HG02981 (cell line): ENCODE measurements around the gene CTNNBL1.
"Not testable (repeated sequence)": the region's sequence is repeated elsewhere in the genome, so short reads cannot be mapped to it uniquely, and the experiment has no call there.

Source experiments
- ATAC-seq: cut with Tn5 transposase; IDR thresholded peaks from one replicate; pipeline ENCODE4 v1.9.1; 2021; ENCODE audit warnings: mild to moderate bottlenecking, moderate library complexity; ENCODE audit not compliant: unreplicated experiment

Gene CTNNBL1

DNA sequence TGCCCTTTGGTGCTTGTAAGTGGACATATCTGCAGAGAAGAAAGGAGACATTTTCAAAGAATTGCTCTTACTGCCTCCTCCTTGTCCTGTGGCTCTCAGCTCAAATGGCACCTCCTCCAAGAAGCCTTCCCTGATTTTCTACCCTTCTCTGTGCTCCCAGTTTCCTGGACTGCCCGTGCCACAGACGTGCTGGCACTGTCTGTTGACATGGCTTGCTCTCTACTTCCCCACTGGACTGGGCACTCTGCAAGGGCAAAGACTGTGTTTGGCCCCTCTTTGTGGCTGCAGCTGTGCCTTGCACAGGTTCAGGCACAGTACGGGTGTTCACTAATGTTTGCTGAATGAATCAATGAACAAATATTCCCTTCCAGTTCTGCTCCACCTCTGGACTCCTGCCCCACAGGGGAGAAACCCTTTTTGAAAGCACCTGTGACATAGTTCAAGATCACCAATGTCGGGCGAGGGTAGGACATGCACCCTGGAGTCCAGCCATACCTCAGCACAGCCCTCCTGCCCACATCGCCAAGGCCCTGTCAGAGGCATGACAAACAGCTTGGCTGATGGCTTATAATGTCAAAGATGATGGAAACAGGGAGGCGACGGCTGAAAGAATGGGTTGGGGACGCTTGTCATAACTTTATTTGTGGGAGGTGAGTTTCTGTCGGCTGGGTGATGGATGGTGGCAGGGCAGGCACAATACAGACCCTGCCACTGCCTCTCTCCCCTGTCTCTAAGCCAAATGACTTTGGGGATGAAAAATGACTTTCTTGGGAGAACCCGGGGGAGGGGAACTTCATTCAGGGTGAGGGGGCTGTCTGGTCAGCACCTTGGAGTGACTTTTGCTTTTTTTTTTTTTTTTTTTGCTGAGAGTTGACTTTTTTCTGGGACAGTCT lies 15.6 kb upstream of the CTNNBL1 start:
- ATAC-seq = no peak

DNA sequence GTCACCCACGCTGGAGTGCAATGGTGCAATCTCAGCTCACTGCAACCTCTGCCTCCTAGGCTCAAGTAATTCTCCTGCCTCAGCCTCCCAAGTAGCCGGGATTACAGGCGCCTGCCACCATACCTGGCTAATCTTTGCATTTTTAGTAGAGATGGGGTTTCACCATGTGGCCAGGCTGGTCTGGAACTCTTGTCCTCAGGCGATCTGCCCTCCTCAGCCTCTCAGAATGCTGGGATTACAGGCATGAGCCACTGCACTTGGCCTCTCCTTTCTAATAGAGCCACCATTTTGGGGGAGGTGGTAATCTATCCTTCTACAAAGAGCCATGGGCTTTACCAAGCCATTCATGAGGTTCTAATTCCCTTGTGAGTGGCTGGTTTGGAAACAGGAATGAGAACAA lies 14.1 kb upstream of the CTNNBL1 start:
- not testable (repeated sequence) for ATAC-seq

- ATAC-seq = no peak
These were observed 13.4 kb upstream of the CTNNBL1 start for GRCh38 chr20:37680420-37680819.

GRCh38 chr20:37681384-37682112 lies 12.3 kb upstream of the CTNNBL1 start:
- no peak for ATAC-seq

DNA sequence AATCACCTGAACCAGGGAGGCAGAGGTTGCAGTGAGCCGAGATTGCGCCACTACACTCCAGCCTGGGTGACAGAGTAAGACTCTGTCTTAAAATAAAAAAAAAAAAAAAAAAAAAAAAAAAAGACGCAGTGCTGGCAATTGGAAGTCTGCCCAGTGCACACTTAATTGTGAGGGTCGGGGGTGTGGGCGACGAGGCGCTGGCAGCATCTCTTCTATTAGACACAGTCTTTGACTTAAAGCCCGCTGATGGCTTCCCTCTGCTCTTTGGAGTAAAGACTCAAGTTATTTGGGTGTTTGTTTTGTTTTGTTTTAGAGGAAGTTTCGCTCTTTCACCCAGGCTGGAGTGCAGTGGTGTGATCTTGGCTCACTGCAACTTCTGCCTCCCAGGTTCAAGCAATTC lies 10.7 kb upstream of the CTNNBL1 start:
- not testable (repeated sequence) for ATAC-seq

- ATAC-seq = no peak
These were observed 6.9 kb upstream of the CTNNBL1 start for GRCh38 chr20:37686762-37687477.

- ATAC-seq = no peak
These were observed 6.4 kb upstream of the CTNNBL1 start for GRCh38 chr20:37687478-37687805.

- no peak for ATAC-seq
These were observed 5.7 kb upstream of the CTNNBL1 start for GRCh38 chr20:37688093-37688492.

GRCh38 chr20:37690626-37691369 lies 3.0 kb upstream of the CTNNBL1 start:
- ATAC-seq = no peak

DNA sequence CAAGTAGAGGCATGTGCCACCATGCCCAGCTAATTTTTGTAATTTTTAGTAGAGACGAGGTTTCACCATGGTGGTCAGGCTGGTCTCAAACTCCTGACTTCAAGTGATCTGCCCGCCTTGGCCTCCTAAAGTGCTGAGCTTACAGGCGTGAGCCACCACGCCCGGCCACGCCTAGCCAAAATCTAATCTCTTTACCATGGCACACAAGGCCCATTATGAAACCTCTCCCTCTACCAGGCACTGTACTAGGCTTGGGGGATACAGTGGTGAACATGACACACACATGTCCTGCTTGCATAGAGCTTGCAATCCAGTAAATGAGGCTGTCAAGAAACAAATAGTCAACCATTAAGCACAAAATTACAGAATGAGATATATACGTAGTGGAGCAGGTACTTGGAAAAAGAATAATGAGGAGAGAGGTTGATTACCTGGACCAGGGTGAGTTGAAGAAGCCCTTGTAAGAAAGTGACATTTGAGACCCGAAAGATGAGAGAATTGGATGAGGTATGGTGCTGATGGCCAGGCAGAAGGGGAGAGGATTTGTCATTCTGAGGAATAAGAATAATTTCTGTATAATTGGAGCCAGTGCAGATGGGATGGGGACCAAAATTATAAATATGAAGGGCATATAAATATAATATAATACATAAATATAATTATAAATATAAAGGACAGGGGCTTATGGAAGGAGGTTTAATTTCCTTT lies 1.2 kb upstream of the CTNNBL1 start:
- no peak for ATAC-seq

GRCh38 chr20:37693242-37693634 lies 592 bp upstream of the CTNNBL1 start:
- no peak for ATAC-seq

- no peak for ATAC-seq
These were observed 2.0 kb downstream of the CTNNBL1 start for GRCh38 chr20:37695684-37696342.

- ATAC-seq = peak; percentile 47
These were observed 3.5 kb downstream of the CTNNBL1 start for GRCh38 chr20:37697314-37697713.

GRCh38 chr20:37699202-37699601 lies 5.4 kb downstream of the CTNNBL1 start:
- ATAC-seq = no peak

DNA sequence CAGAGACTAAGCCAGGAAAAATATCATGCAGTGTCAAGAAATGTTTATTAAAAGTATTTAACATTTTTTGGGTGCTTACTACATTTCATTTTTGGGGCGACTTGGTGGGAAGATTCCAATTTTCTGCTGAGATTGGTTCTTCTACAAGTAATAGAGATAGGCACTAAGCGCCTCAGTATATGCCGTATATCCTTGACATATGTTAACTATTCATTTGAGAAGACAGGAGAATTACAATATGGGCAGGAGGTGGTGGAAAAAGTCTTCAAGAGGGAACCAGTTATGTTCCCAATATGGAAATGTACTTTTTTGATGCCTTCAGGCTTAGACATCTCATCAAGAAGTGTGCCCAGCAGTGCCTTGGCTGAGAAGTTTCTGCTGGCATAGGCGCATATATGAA lies 6.5 kb downstream of the CTNNBL1 start:
- ATAC-seq = no peak

GRCh38 chr20:37701676-37702075 lies 7.8 kb downstream of the CTNNBL1 start:
- not testable (repeated sequence) for ATAC-seq

GRCh38 chr20:37702403-37703034 lies 8.7 kb downstream of the CTNNBL1 start:
- no peak for ATAC-seq

DNA sequence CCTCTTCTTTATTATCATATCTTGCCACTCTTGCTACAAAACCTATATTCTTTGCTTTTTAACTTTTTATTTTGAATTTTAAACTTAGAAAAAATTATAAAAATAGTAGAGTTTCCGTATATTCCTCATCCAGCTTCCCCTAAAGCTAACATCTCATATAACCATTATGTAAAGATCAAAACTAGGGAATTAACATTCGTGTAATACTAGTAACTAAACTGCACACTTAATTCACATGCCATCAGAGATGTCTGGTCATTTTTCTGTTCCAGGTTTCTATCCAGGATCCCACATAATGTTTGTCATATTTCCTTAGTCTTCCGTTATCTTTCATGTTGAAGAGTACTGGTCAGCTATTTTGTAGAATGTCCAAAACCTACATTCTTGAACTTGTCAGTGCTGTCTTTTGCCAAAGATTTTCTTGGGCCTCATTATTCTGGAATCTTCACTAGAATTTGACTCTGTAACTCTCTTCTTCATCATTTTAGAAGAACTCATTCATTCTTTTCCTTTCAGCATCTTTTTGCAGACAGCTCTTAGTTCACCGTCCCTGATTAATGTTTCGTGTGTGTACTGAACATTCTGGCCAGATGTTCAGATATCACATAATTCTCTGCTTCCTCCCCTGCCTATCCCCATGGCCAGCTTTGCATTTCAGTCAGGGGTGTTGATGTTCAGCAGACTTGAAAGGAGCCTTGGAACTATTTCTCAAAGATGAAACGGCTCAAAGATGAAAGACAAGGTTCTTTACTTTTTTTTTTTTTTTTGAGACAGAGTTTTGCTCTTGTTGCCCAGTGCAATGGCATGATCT lies 9.4 kb downstream of the CTNNBL1 start:
- no peak for ATAC-seq
